ENCODE results near the gene WDR47.
A peak's percentile ranks its signal among the peaks of the same experiment; 100 is the strongest.

The WDR47 gene

DNA sequence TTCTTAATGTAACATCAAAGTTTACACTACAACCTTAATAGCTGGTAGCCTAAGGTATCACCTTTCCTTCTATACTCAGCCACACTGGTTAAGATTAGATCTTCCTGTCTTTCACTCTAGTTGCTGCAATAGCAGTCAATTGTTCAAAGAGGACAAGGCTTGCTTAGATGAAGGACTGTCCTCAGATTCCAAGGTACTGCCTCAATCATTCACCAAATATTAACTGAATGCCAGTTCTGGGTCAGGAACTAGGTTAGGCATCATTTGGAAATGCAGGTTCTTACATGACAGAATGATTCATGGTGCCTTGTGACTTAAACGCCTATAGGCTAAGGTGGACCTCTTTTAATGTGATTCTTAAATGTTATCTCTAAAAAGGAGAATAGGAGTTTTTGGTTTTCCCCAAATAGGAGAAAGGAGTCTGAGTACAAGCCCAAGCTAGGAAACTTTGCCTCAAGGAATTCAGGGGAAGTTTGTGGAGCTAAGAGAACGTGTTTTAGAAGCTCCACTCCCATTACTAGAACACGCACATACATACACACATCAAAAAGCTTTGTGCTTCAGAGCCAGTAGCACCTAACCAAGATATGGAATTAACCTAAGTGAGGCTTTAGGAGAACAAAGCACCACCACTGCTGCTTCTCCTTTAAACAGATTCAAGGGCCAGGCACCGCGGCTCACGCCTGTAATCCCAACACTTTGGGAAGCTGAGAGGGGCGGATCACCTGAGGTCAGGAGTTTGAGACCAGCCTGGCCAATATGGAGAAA is 8.5 kb upstream of the WDR47 start:
- Histone ChIP-seq H2BK120ac (ENCODE audit: low read depth, low read length) (no peak overlapping the region), H3K36me3 (ENCODE audit: control insufficient read depth in 1 of 2, insufficient read depth in 2 of 2, low read depth in 1 of 2, low read length in 2 of 2) (no peaks in the 10 kb centered on the region), H3K9ac (ENCODE audit: low read length) (no peak overlapping the region), H3K4ac (ENCODE audit: low read depth in 1 of 2, low read length in 2 of 2) (no peak overlapping the region), H2BK5ac (ENCODE audit: low read depth, low read length, poor library complexity, severe bottlenecking) (peak overlapping the region; percentile 31), H4K91ac (ENCODE audit: low read length) (no peak overlapping the region), H3K27ac (ENCODE audit: low read length, poor library complexity, severe bottlenecking) (no peak overlapping the region), H2AFZ (ENCODE audit: low read depth, low read length) (no peak overlapping the region), H3K9me3 (ENCODE audit: control insufficient read depth, low read length) (no peaks in the 10 kb centered on the region), H3K4me2 (ENCODE audit: low read length, poor library complexity, severe bottlenecking) (no peak overlapping the region), H2BK15ac (ENCODE audit: low read depth, poor library complexity, severe bottlenecking) (no peak overlapping the region), H3K79me1 (replicated peaks; ENCODE audit: low read length, poor library complexity, severe bottlenecking) (no peaks in the 10 kb centered on the region), H2BK12ac (ENCODE audit: low read length in 2 of 2) (no peak overlapping the region), H3K18ac (ENCODE audit: low read depth in 1 of 2, low read length in 2 of 2) (no peak overlapping the region), H3K23ac (ENCODE audit: low read length in 2 of 2) (no peak overlapping the region), H3K27me3 (ENCODE audit: control insufficient read depth in 1 of 2, insufficient read depth in 1 of 2, low read length in 2 of 2) (no peaks in the 10 kb centered on the region), H2AK5ac (ENCODE audit: low read length, severe bottlenecking) (no peak overlapping the region), H3K4me1 (ENCODE audit: control insufficient read depth, insufficient read depth, low read depth, low read length) (peaks cover 3% of the 10 kb centered on the region), H3K14ac (ENCODE audit: low read length in 2 of 2) (no peak overlapping the region), H3K4me3 (ENCODE audit: insufficient read depth in 1 of 2, low read depth in 1 of 2, low read length in 2 of 2) (no peak overlapping the region), H4K8ac (ENCODE audit: low read length) (no peak overlapping the region)
- no peak for DNase-seq
- 88% methylated on average over 7 of the region's 7 CpGs for WGBS

- H3K4ac ChIP-seq (ENCODE audit: low read depth in 1 of 2, low read length in 2 of 2): no peak overlapping the region
- H4K91ac ChIP-seq (ENCODE audit: low read length): no peak overlapping the region
- H2BK12ac ChIP-seq (ENCODE audit: low read length in 2 of 2): no peak overlapping the region
- H3K14ac ChIP-seq (ENCODE audit: low read length in 2 of 2): no peak overlapping the region
- no peak overlapping the region for H2BK120ac ChIP-seq (ENCODE audit: low read depth, low read length)
- no peak for DNase-seq
- H3K18ac ChIP-seq (ENCODE audit: low read depth in 1 of 2, low read length in 2 of 2): no peak overlapping the region
- peaks cover 3% of the 10 kb centered on the region for H3K4me1 ChIP-seq (ENCODE audit: control insufficient read depth, insufficient read depth, low read depth, low read length)
- H3K36me3 ChIP-seq (ENCODE audit: control insufficient read depth in 1 of 2, insufficient read depth in 2 of 2, low read depth in 1 of 2, low read length in 2 of 2): no peaks in the 10 kb centered on the region
- H2AFZ ChIP-seq (ENCODE audit: low read depth, low read length): no peak overlapping the region
- no peak overlapping the region for H2BK5ac ChIP-seq (ENCODE audit: low read depth, low read length, poor library complexity, severe bottlenecking)
- WGBS: 77% methylated on average over 2 of the region's 2 CpGs
- H3K23ac ChIP-seq (ENCODE audit: low read length in 2 of 2): no peak overlapping the region
- no peak overlapping the region for H2AK5ac ChIP-seq (ENCODE audit: low read length, severe bottlenecking)
- no peaks in the 10 kb centered on the region for H3K27me3 ChIP-seq (ENCODE audit: control insufficient read depth in 1 of 2, insufficient read depth in 1 of 2, low read length in 2 of 2)
- H3K9ac ChIP-seq (ENCODE audit: low read length): no peak overlapping the region
- no peak overlapping the region for H4K8ac ChIP-seq (ENCODE audit: low read length)
- no peak overlapping the region for H3K27ac ChIP-seq (ENCODE audit: low read length, poor library complexity, severe bottlenecking)
- no peak overlapping the region for H3K4me3 ChIP-seq (ENCODE audit: insufficient read depth in 1 of 2, low read depth in 1 of 2, low read length in 2 of 2)
- H3K79me1 ChIP-seq (replicated peaks; ENCODE audit: low read length, poor library complexity, severe bottlenecking): no peaks in the 10 kb centered on the region
- H3K4me2 ChIP-seq (ENCODE audit: low read length, poor library complexity, severe bottlenecking): no peak overlapping the region
- no peak overlapping the region for H2BK15ac ChIP-seq (ENCODE audit: low read depth, poor library complexity, severe bottlenecking)
- H3K9me3 ChIP-seq (ENCODE audit: control insufficient read depth, low read length): no peaks in the 10 kb centered on the region
Observed at GRCh38 chr1:109048335-109048734, 6.4 kb upstream of the WDR47 start.

- Histone ChIP-seq H2BK12ac (ENCODE audit: low read length in 2 of 2) (no peak overlapping the region), H2BK5ac (ENCODE audit: low read depth, low read length, poor library complexity, severe bottlenecking) (no peak overlapping the region), H3K18ac (ENCODE audit: low read depth in 1 of 2, low read length in 2 of 2) (no peak overlapping the region), H3K4me1 (ENCODE audit: control insufficient read depth, insufficient read depth, low read depth, low read length) (peaks cover 3% of the 10 kb centered on the region), H4K91ac (ENCODE audit: low read length) (no peak overlapping the region), H3K4me2 (ENCODE audit: low read length, poor library complexity, severe bottlenecking) (no peak overlapping the region), H2BK15ac (ENCODE audit: low read depth, poor library complexity, severe bottlenecking) (no peak overlapping the region), H3K36me3 (ENCODE audit: control insufficient read depth in 1 of 2, insufficient read depth in 2 of 2, low read depth in 1 of 2, low read length in 2 of 2) (no peaks in the 10 kb centered on the region), H3K14ac (ENCODE audit: low read length in 2 of 2) (no peak overlapping the region), H3K9me3 (ENCODE audit: control insufficient read depth, low read length) (no peaks in the 10 kb centered on the region), H3K4me3 (ENCODE audit: insufficient read depth in 1 of 2, low read depth in 1 of 2, low read length in 2 of 2) (no peak overlapping the region), H3K27ac (ENCODE audit: low read length, poor library complexity, severe bottlenecking) (no peak overlapping the region), H3K27me3 (ENCODE audit: control insufficient read depth in 1 of 2, insufficient read depth in 1 of 2, low read length in 2 of 2) (no peaks in the 10 kb centered on the region), H3K9ac (ENCODE audit: low read length) (no peak overlapping the region), H3K79me1 (replicated peaks; ENCODE audit: low read length, poor library complexity, severe bottlenecking) (no peaks in the 10 kb centered on the region), H3K4ac (ENCODE audit: low read depth in 1 of 2, low read length in 2 of 2) (no peak overlapping the region), H4K8ac (ENCODE audit: low read length) (no peak overlapping the region), H2AFZ (ENCODE audit: low read depth, low read length) (no peak overlapping the region), H3K23ac (ENCODE audit: low read length in 2 of 2) (no peak overlapping the region), H2BK120ac (ENCODE audit: low read depth, low read length) (no peak overlapping the region), H2AK5ac (ENCODE audit: low read length, severe bottlenecking) (no peak overlapping the region)
- 89% methylated on average over 6 of the region's 6 CpGs for WGBS
- no peak for DNase-seq
Observed at GRCh38 chr1:109047339-109047738, 5.4 kb upstream of the WDR47 start.

DNA sequence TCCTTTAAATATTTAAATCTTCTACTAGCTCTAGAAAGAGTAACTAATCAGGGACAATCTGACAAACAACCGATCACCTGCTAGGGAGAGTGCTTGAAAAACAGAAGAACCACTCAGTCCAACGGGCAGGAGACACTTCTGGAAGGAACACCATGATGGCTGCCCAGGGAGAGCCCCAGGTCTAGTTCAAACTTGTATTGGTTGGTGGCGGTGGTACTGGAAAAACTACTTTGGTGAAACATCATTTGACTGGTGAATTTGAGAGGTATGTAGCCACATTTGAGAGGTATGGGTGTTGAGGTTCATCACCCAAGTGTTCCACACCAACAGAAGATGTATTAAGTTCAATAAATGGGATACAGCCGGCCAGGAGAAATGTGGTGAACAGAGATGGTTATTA is 4.8 kb upstream of the WDR47 start:
- WGBS: 93% methylated on average over 4 of the region's 4 CpGs
- H3K4me2 ChIP-seq (ENCODE audit: low read length, poor library complexity, severe bottlenecking): no peak overlapping the region
- no peaks in the 10 kb centered on the region for H3K9me3 ChIP-seq (ENCODE audit: control insufficient read depth, low read length)
- no peak overlapping the region for H2BK120ac ChIP-seq (ENCODE audit: low read depth, low read length)
- H2AFZ ChIP-seq (ENCODE audit: low read depth, low read length): no peak overlapping the region
- no peak overlapping the region for H3K4me3 ChIP-seq (ENCODE audit: insufficient read depth in 1 of 2, low read depth in 1 of 2, low read length in 2 of 2)
- no peak overlapping the region for H3K23ac ChIP-seq (ENCODE audit: low read length in 2 of 2)
- no peaks in the 10 kb centered on the region for H3K27me3 ChIP-seq (ENCODE audit: control insufficient read depth in 1 of 2, insufficient read depth in 1 of 2, low read length in 2 of 2)
- no peak overlapping the region for H2AK5ac ChIP-seq (ENCODE audit: low read length, severe bottlenecking)
- no peak for DNase-seq
- no peak overlapping the region for H4K8ac ChIP-seq (ENCODE audit: low read length)
- no peaks in the 10 kb centered on the region for H3K79me1 ChIP-seq (replicated peaks; ENCODE audit: low read length, poor library complexity, severe bottlenecking)
- H2BK15ac ChIP-seq (ENCODE audit: low read depth, poor library complexity, severe bottlenecking): no peak overlapping the region
- H2BK12ac ChIP-seq (ENCODE audit: low read length in 2 of 2): no peak overlapping the region
- no peak overlapping the region for H3K27ac ChIP-seq (ENCODE audit: low read length, poor library complexity, severe bottlenecking)
- no peak overlapping the region for H2BK5ac ChIP-seq (ENCODE audit: low read depth, low read length, poor library complexity, severe bottlenecking)
- H3K18ac ChIP-seq (ENCODE audit: low read depth in 1 of 2, low read length in 2 of 2): no peak overlapping the region
- H3K36me3 ChIP-seq (ENCODE audit: control insufficient read depth in 1 of 2, insufficient read depth in 2 of 2, low read depth in 1 of 2, low read length in 2 of 2): no peaks in the 10 kb centered on the region
- H3K14ac ChIP-seq (ENCODE audit: low read length in 2 of 2): no peak overlapping the region
- peaks cover 3% of the 10 kb centered on the region for H3K4me1 ChIP-seq (ENCODE audit: control insufficient read depth, insufficient read depth, low read depth, low read length)
- no peak overlapping the region for H3K4ac ChIP-seq (ENCODE audit: low read depth in 1 of 2, low read length in 2 of 2)
- no peak overlapping the region for H3K9ac ChIP-seq (ENCODE audit: low read length)
- no peak overlapping the region for H4K91ac ChIP-seq (ENCODE audit: low read length)
